ENCODE results near the gene DCHS2. TPM values are rescaled to one million over a fixed set of nuclear protein-coding genes. Genes with fewer than 3 reads are reported as not detected.

DCHS2 gene
- total RNA-seq, 2 donors from 2014 or later = 0.13 to 0.24 TPM

DNA sequence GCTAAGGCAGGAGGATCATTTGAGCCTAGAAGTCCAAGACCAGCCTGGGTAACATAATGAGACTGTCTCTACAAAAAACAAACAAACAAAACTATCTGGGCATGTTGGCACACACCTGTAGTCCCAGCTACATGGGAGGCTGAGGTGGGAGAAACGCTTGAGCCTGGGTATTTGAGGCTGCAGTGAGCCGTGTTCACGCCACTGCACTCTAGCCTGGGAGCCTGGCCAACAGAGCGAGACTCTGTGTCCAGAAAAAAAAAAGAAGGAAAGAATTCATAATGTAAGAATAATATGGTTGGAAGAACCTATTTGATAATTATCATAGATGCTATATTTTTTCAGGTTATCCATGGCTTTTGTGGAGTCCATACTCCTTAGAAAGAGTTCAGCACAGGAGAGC is 26.0 kb upstream of the DCHS2 start:
- 92 to 100% methylated on average over 3 to 4 of the region's 4 CpGs for WGBS, 2 experiments (ENCODE audit: insufficient coverage in 1 of 2, insufficient read length in 1 of 2)
- peaks cover 4% of the 10 kb centered on the region for H3K27me3 Mint-ChIP-seq (ENCODE audit: insufficient read depth)
- H3K4me3 ChIP-seq (ENCODE audit: low read length) = no peak overlapping the region
- H3K4me3 Mint-ChIP-seq = no peak overlapping the region
- no peak overlapping the region for H3K9ac ChIP-seq (ENCODE audit: extremely low read depth, low read length, poor library complexity, severe bottlenecking)
- H3K9me3 ChIP-seq (ENCODE audit: control insufficient read depth, low read length) = no peaks in the 10 kb centered on the region
- H3K27ac ChIP-seq (ENCODE audit: low read depth, low read length) = no peak overlapping the region
- H3K4me1 ChIP-seq (ENCODE audit: control insufficient read depth, insufficient read depth, low read length) = no peaks in the 10 kb centered on the region
- no peaks in the 10 kb centered on the region for H3K36me3 Mint-ChIP-seq (ENCODE audit: low read depth)
- H3K27ac Mint-ChIP-seq = no peak overlapping the region
- no peaks in the 10 kb centered on the region for H3K36me3 ChIP-seq (ENCODE audit: control insufficient read depth, insufficient read depth, low read length)
- TF ChIP-seq, protein P1, sequence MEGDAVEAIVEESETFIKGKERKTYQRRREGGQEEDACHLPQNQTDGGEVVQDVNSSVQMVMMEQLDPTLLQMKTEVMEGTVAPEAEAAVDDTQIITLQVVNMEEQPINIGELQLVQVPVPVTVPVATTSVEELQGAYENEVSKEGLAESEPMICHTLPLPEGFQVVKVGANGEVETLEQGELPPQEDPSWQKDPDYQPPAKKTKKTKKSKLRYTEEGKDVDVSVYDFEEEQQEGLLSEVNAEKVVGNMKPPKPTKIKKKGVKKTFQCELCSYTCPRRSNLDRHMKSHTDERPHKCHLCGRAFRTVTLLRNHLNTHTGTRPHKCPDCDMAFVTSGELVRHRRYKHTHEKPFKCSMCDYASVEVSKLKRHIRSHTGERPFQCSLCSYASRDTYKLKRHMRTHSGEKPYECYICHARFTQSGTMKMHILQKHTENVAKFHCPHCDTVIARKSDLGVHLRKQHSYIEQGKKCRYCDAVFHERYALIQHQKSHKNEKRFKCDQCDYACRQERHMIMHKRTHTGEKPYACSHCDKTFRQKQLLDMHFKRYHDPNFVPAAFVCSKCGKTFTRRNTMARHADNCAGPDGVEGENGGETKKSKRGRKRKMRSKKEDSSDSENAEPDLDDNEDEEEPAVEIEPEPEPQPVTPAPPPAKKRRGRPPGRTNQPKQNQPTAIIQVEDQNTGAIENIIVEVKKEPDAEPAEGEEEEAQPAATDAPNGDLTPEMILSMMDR (conservative IDR thresholded peaks at IDR 0.05) = no peak
- H3K27me3 ChIP-seq (ENCODE audit: control insufficient read depth, insufficient read depth, low read length, poor library complexity, severe bottlenecking) = no peaks in the 10 kb centered on the region
- no peak for DNase-seq
- no peaks in the 10 kb centered on the region for H3K4me1 Mint-ChIP-seq
- H3K9me3 Mint-ChIP-seq = no peaks in the 10 kb centered on the region

DNA sequence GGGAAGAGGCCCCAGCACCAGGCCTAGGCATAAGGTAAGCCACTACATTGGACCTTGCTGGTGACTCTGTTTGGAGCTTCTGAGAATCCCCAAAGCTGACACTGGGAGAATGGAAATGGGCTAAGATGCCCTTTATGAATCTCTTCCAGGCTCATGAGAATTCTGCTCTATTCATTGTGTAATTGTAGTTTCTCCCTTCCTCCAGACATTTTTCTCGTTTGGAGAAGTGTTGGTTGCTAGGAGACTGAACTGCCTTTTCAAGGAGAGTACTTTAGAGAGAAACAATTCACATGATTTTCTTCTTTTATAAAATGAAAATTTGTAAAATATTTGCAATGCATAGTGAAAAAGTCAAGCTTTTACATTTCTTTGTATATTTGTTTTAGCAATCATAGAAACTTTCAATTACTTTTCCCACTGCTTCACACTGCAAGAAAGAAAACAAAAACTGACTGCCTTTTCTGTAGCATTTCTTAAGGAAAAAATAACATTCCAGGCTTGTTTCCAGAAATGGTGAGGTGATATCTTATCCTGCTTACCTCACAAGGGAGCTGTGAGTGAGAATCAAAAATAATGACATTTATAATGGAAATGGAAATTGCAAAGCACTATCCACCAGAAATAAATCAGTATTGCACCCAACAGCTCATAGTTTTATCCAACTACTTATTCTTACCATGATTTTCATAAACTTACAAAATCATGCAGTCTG is 24.9 kb upstream of the DCHS2 start:
- no peaks in the 10 kb centered on the region for H3K4me1 Mint-ChIP-seq
- peaks cover 4% of the 10 kb centered on the region for H3K27me3 Mint-ChIP-seq (ENCODE audit: insufficient read depth)
- no peaks in the 10 kb centered on the region for H3K4me1 ChIP-seq (ENCODE audit: control insufficient read depth, insufficient read depth, low read length)
- no peaks in the 10 kb centered on the region for H3K9me3 ChIP-seq (ENCODE audit: control insufficient read depth, low read length)
- no peaks in the 10 kb centered on the region for H3K36me3 Mint-ChIP-seq (ENCODE audit: low read depth)
- DNase-seq = no peak
- no peaks in the 10 kb centered on the region for H3K9me3 Mint-ChIP-seq
- no peak overlapping the region for H3K9ac ChIP-seq (ENCODE audit: extremely low read depth, low read length, poor library complexity, severe bottlenecking)
- no peak overlapping the region for H3K4me3 ChIP-seq (ENCODE audit: low read length)
- peak overlapping the region; percentile 71 for H3K27ac ChIP-seq (ENCODE audit: low read depth, low read length)
- H3K36me3 ChIP-seq (ENCODE audit: control insufficient read depth, insufficient read depth, low read length) = no peaks in the 10 kb centered on the region
- no peak overlapping the region for H3K27ac Mint-ChIP-seq
- TF ChIP-seq, protein P1 (conservative IDR thresholded peaks at IDR 0.05) = no peak
- H3K4me3 Mint-ChIP-seq = no peak overlapping the region
- H3K27me3 ChIP-seq (ENCODE audit: control insufficient read depth, insufficient read depth, low read length, poor library complexity, severe bottlenecking) = no peaks in the 10 kb centered on the region
- 57% methylated on average over 1 of the region's 1 CpG; no CpG with 5 or more reads in 1 of the 2 experiments for WGBS, 2 experiments (ENCODE audit: insufficient coverage in 1 of 2, insufficient read length in 1 of 2)

DNA sequence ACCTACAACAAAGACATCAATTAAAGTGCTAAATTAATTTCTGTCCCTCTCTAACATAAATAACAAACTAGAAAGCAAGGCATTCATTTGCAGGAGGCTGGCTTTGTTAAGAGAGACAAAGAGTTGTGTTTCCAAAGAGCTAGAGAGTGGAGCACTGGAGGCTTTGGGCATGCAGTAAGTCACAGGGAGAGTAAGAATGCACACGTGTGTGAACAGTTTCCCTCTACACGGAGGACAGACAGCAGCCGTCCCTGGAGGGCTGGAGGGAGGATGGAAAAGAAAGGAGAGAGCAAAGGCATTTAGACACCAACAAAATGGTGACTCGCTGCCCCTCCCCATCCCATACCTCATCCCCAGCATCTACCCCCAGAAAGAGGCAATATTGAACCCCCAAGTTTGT is 20.4 kb upstream of the DCHS2 start:
- no peaks in the 10 kb centered on the region for H3K4me1 Mint-ChIP-seq
- no peak overlapping the region for H3K27ac Mint-ChIP-seq
- no peaks in the 10 kb centered on the region for H3K27me3 Mint-ChIP-seq (ENCODE audit: insufficient read depth)

More for the DNA sequence above, 20.4 kb upstream of the DCHS2 start:
- Histone ChIP-seq H3K4me1 (ENCODE audit: control insufficient read depth, insufficient read depth, low read length) (no peaks in the 10 kb centered on the region), H3K9me3 (ENCODE audit: control insufficient read depth, low read length) (no peaks in the 10 kb centered on the region), H3K4me3 (ENCODE audit: low read length) (no peak overlapping the region), H3K9ac (ENCODE audit: extremely low read depth, low read length, poor library complexity, severe bottlenecking) (no peak overlapping the region), H3K36me3 (ENCODE audit: control insufficient read depth, insufficient read depth, low read length) (no peaks in the 10 kb centered on the region), H3K27me3 (ENCODE audit: control insufficient read depth, insufficient read depth, low read length, poor library complexity, severe bottlenecking) (no peaks in the 10 kb centered on the region), H3K27ac (ENCODE audit: low read depth, low read length) (no peak overlapping the region)
- H3K36me3 Mint-ChIP-seq (ENCODE audit: low read depth) = no peaks in the 10 kb centered on the region
- no peaks in the 10 kb centered on the region for H3K9me3 Mint-ChIP-seq
- H3K4me3 Mint-ChIP-seq = no peak overlapping the region
- WGBS, 2 experiments (ENCODE audit: insufficient coverage in 1 of 2, insufficient read length in 1 of 2) = 50 to 82% methylated on average over 1 to 4 of the region's 4 CpGs
- DNase-seq = no peak
- TF ChIP-seq, protein P1 (conservative IDR thresholded peaks at IDR 0.05) = no peak
